Left colon (tissue), 2 donors: ENCODE data around the gene TTC33. TPM values are rescaled to one million over a fixed set of nuclear protein-coding genes. Genes with fewer than 3 reads are reported as not detected.

Experiments used
- ATAC-seq: fragments of 200-7000 bp; cut with Tn5 transposase; one replicate; pipeline ENCODE4 v1.9.1; 2020; ENCODE audit warnings: mild to moderate bottlenecking, moderate library complexity
- DNase-seq, 2 donors: peaks; one replicate each; pipeline ENCODE4 v3.0.0-alpha.2; 2020
- intact Hi-C, 2 donors: fragments of 100-400 bp; cut with DNase I in 1 of 2; cut with micrococcal nuclease in 1 of 2; formaldehyde crosslinking; loops; one replicate each; pipeline versions ENCODE4 v1.11.2 to v1.14.0; 2022; cut with DNase I, micrococcal nuclease
- total RNA-seq, 2 donors: library from RNA; stranded (reverse); fragmentation: NEBNext Ultra II Directional; extraction: Animal tissue kit (Norgen Biotek cat#: 25700); gene quantifications; one replicate each; pipeline ENCODE4 v1.2.1, GENCODE V29; 2021
- donor health status: DM: no; HTN: no; CAD: no.
- donor health status: DM: yes; HTN: yes; CAD: no.

TTC33 gene
- total RNA-seq, 2 donors from 2014 or later: 15.0 to 15.8 TPM

DNA sequence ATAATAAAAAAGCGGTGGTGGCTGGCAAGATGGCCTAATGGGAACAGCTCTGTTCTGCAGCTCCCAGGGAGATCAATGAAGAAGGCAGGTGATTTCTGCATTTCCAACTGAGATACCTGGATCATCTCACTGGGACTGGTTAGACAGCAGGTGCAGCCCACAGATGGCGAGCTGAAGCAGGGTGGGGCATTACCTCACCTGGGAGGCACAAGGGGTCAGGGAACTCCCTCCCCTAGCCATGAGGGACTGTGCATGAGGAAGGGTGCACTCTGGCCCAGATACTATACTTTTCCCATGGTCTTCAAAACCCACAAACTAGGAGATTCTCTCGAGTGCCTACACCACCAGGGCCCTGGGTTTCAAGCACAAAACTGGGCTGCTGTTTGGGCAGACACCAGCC lies 121.6 kb downstream of the TTC33 start:
- intact Hi-C loops: no loop called here
- peak; percentile 79 for ATAC-seq
- DNase-seq: peak; percentile 56 to 60

DNA sequence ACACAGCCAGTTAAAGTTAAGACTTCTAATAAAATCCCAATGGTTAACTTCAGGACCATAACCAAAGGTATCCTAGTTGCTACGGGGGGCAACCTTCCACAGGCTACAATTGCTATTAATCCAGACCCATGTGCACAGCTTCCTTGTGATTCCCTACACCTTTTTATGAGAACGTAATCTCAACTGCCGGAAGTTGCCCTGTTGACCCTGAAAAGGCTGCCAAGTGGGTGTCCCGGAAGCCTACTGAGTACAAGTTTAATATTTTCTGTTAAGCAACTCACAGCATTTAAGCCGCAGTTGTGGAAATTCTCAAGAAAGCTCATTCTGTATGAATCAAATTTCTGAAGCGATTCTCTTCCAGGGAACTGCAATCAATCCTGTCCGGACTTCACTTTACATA lies 124.5 kb downstream of the TTC33 start:
- DNase-seq: peak; percentile 49 to 71
- intact Hi-C loops: no loop called here
- peak; percentile 96 for ATAC-seq

DNA sequence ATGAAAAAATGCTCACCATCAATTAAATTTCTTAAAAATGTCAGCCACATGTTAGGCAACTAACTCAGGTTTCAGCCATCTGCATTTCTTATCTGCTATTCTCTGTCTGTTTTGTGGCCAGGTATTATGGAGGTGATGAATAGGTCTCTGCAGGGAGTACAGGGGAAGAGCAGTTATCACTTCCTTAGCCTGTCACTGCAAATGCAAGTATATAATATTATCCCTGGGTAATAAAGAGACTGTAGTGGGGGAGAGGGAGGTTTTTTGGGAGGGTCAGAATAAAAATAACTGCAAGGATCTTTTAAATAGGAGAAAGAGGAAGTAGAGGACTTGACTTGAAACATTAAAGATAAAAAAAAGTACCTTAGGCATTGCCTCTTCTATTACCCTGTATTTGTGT lies 125.6 kb downstream of the TTC33 start:
- intact Hi-C loops: no loop called here
- ATAC-seq: no peak
- no peak for DNase-seq

DNA sequence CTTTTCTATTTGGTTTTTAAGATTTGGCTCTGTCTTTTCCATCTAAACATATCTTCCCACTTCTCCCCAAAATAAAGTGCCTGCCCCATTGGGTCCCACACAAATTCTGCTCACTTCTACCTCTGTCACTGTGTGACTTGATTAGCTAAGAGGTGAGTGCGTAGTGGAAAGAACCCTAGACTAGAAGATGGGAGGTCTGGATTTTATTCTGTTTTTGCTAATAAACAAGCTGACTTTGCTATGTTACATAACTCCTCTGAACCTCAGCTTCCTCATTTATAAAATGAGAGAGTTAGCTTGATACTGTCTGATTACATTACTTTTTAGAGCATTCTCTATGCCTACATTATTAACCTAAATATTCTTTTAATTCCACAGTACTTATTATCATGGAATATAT lies 127.4 kb downstream of the TTC33 start:
- intact Hi-C loops: no loop called here
- DNase-seq: no peak
- ATAC-seq: no peak

DNA sequence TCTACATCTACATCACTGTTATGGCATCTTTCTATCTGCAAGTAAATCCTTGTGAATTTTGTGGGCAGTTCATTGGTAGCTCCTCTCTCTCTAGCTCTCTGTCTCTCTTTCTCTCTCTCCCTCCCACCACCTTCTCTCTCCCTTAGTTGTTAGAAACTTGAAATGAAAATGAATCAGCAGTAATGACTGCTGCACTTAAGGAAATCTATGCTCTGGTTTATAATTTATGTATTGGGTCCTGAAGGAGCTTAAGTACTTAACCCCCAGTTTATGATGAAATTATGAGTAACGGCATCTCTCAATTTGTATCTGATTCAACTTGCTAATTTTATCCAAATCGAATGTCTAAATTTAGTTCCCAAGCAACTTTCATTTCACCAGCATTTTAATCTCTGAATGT lies 128.1 kb downstream of the TTC33 start:
- DNase-seq (no peak), ATAC-seq (no peak)
- intact Hi-C loops: no loop called here

DNA sequence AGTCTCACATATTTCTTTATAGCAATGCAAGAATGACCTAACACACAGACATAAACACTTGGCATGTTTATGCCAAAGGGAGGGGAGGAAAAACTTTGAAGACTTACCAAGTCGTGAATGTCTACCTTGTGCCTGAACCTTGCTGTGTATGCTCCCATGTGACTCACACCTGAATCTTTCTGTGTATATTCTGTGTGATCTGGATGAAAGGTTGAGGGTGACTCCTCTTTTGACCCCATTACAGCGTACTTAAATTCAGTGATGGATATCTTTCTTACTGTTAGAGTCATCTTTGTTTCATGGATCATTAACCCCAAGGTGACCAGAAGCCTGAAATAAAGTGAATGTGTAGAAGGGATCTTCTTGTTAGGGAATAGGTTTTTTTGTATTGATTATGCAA lies 129.0 kb downstream of the TTC33 start:
- no peak for DNase-seq
- intact Hi-C loops: no loop called here
- no peak for ATAC-seq

DNA sequence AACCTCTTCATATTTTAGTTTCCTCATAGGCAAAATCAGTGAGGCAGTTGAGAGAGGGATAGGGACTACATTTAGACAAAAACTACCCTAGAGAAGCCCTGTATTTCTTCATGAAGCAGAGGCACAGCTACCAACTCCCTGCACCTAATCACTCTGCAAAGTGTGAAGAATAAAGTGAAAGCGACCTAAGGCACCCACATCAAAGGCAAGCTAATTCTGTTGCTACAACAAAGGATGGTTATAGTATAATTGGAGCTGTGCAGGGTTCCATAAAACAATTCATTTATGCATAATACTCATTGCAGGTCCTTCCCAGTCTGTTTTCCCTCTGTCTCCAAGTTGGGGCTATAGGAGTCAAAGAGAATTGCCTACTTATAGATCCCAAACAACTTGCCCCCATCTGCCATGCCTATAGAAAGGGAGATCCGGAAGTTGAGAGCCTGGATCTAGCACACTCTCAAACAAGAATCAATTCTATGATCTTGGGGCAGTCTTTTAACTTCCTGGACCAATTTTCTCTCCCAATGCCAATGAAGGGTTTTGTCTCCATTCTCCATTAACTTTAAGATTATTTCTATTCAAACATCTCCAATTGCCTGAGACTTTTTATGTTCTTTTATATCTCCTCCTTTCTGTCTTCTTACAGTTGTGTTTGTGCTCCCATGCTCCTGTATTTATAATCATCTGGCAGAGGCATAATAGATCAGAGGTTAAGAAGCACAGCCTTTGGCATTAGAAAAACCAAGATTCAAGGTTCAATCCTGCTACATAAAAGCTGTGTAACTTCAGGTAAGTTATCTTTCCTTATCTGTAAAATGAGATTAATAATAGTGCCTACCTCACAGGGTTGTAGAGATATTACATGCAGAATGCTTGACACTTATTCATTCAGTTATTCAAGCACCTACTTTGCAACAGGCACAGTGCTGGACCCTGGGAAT lies 132.0 kb downstream of the TTC33 start:
- peak; percentile 94 for ATAC-seq
- intact Hi-C loops: no loop called here
- no peak for DNase-seq

DNA sequence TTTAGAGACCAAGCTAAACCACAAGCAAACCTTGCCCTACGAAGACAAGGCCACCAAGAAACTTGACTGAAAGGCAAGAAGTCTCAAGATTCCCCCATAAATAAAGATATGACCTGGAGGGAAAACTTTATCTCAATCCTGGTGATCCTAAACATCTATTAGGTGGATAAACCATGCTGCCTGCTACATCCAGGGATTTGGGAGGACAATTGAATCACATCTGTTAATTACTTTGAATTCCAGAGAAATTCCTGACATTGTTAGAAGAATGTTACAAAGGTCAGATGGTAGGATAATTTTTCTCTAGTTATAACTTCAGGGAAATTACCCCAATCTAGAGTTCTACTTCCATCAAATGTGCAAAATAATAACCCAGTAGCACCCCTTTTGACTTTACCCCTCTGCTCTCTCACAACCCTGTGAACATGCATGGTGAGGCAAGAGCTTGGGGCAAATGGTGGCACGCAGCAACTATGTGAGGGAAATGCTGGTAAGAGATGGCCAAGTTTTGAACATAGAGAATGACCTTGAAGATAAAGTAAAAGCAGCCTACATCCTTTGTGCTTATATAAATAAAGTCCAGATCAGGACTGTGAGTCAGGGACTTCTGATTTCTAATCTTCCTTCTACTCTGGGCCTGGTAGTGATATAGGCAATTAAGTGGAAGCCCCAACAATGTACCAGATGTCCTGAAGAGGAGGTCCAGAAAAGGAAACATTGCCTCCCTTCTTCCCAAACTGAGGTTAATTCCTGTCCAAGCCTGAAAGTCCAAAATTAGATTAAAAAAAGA lies 133.1 kb downstream of the TTC33 start:
- no peak for ATAC-seq
- no peak for DNase-seq

DNA sequence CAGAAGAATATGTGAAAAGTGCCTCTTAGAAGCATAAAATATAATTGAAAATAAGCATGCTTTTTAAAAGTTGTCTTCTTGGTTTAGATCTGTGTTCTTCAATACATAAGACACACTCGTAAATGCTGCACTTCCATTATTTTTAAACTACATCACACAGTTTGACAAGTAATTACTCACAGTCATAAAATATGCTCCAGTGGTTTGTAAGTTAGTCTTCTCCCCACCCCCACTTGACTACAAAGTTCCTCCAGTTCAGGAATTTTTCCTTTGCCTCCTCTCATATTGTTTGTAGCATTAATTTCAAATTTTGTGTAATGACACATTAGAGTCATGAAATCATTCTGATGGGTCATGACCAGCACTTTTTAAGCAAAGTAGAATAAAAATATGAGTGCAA lies 136.3 kb downstream of the TTC33 start:
- intact Hi-C loops: no loop called here
- ATAC-seq (no peak), DNase-seq (no peak)

More for the DNA sequence above, 133.1 kb downstream of the TTC33 start:
- intact Hi-C loops: no loop called here

DNA sequence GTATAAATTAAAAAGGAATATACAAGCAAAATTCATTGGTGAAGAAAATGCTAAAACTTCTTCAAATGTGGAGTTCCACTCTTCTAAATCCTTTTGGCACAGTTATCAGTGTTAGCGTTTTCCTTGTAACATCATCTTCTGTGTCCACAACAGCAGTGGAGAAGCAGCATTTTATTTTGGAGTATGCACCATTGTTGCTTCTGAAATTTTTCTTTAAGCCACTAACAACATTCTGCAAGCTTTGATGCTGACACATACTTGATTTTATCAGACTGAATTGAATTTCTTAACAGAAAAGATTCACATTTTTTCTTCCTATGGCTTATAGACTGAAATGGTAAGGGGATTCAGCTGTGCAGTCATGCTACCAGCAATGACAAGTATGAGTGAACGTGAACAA lies 136.8 kb downstream of the TTC33 start:
- DNase-seq (no peak), ATAC-seq (no peak)
- intact Hi-C loops: no loop called here

DNA sequence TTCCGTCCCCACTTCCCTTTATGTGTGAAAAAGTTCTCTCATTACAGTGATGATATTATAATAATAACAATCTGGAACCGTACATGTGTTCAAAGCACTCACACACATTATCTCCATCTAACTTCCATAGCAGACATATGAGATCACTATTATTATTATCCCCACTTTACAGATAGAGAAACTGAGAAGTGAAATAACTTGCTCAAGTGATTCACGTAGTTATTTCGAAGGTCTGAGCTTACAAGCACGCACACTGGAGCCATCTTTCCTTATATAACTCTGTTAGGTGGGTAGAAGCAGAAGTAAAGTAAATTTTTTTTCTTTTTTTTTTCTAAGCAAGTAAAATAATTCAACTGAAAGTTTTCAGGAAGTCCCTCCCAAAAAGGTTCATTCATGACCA lies 139.0 kb downstream of the TTC33 start:
- ATAC-seq: no peak
- DNase-seq: no peak
- intact Hi-C loops: no loop called here

DNA sequence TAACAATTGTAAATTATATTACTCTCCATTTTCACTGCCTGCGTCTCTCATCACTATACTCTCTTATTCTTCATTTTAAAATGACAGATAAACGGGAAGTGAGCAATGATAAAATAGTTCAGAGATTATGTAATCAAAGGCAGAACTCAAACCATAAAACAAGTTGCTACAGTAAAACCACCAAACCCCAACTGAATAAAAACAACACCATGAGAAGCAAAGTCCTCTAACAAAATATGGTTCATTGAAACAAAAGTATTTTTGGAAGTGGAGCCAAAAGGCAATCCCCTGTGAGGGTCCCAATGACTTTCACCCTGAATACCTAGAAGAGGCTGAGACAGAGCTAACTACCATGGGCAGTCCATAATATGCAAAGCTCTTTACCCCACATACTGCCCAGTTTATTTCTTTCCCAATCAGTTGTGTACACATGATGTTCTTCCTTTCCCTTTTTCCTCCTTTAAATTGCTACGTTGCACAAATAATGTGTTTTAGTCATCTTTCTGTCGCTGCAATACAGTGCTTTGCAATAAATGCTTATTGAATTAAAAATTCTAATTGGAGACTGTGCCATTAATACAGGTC lies 140.1 kb downstream of the TTC33 start:
- intact Hi-C loops: no loop called here
- DNase-seq (no peak), ATAC-seq (peak; percentile 93)

DNA sequence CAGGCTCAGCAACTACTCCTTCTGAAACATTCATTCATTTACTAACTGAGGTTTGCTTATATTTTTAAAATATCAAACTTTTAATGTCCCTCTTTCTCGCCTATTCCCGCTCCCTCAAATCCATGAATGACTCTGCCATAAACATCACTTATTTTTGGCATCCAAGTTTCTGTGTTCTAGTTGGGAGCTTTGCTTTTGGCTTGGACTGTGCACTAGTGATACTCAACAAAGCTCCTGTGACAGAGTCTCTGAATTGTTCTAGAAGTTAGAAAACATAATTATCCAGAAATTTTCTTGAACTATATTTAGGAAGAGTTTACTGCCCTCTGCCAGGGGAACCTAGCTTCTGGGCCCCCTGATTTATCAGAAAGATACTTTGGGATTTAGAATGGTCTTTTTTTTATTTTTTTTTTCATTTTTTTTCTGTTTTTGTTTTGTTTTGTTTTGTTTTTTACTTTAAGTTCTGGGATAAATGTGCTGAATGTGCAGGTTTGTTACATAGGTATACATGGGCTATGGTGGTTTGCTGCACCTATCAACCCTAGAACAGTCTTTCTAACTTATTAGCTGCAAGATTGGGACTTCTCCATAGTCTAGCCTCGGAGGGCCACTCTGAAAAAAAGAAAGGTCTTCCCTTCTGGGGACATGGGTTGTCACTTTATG lies 140.7 kb downstream of the TTC33 start:
- ATAC-seq (no peak), DNase-seq (no peak)
- intact Hi-C loops: no loop called here

DNA sequence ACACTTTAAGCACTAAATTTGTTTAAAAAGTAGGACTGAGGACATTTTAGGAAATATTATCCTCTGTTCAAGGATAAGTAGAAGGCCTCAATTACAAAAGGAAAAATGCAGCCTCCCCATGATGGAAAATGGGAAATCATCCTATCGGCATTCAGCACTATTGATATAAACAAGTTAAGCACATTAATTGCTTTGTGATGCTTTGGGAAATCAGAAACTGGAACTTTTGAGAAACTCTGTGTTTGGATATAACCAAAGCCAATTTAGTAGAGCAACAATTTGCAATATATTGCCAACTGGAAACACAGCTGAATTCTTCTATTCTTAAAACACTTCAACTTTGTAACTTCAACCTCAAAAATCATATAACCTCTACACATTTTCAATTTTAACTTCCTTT lies 141.3 kb downstream of the TTC33 start:
- DNase-seq (no peak), ATAC-seq (no peak)
- intact Hi-C loops: no loop called here

DNA sequence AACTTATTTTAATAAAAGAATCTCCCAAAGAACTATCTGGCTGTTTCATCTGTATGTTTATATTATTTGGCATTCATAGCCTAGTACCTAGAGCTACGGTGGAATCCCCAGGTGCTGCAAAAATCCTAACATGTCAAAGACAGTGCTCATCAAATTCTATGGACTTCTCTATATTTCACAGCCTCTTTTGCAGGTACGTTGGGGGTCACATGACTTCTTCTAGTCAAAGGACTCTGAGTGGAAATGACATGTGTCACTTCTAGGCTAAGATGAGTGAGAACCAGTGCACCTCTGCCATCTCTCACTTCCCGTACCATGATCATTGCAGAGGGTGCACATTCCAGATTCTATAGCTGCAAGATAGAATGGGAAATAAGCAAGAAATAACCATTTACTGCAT lies 148.6 kb downstream of the TTC33 start:
- no peak for ATAC-seq
- no peak for DNase-seq
- intact Hi-C loops: no loop called here

DNA sequence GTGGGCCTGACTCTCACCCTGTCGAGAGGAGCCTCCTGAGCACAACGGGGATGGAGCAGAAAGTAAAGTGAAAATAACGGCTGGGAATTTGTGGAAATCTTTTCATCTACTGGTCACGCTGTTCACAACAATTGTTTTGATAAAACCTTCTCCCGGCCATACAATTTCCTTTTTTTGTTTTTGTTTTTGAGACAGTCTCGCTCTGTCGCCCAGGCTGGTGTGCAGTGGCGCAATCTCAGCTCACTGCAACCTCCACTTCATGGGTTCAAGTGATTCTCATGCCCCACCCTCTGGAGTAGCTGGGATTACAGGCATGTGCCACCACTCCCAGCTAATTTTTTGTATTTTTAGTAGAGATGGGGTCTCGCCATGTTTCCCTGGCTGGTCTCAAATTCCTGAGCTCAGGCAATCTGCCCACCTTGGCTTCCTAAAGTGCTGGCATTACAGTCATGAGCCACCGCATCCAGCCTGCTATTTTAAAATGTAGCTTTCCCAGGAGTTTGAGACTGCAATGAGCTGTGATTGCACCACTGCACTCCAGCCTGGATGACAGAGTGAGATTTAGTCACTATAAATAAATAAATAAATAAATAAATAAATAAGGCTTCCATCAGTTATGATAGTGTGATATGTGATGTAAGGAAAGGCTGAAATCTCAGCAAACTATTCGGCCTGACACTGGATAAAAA lies 149.5 kb downstream of the TTC33 start:
- no peak for ATAC-seq
- DNase-seq: no peak

DNA sequence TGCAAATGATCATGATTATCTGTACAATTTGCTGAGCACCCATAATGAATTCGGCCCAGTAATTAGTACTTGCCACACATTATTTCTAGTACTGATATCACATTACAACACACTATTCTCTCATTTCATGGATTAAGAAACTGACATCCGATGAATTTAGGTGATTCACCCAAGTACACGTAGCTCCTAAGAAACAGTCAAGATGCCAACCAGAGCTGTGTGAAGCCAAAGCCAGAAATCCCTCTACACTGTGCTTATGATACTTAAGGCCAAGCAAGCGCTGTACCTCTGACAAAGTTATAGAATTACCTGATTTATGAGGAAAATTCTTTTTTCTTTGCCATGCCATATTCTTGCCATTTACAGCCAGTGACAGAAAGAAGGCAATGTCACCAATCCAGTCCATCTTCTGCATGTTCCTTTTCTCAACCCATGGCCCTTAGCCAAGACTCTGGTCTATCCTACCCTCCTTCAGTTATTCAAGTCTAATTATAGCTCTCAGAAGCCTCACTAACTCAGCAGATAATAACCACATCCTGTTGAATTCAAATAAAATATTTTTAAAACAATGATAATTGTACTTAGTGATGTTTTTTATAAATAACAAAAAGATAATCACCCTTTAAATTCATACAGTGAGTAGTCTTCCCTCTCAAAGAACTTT lies 150.3 kb downstream of the TTC33 start:
- DNase-seq (no peak), ATAC-seq (no peak)
- intact Hi-C loops: no loop called here

More for the DNA sequence above, 149.5 kb downstream of the TTC33 start:
- intact Hi-C loops: no loop called here

DNA sequence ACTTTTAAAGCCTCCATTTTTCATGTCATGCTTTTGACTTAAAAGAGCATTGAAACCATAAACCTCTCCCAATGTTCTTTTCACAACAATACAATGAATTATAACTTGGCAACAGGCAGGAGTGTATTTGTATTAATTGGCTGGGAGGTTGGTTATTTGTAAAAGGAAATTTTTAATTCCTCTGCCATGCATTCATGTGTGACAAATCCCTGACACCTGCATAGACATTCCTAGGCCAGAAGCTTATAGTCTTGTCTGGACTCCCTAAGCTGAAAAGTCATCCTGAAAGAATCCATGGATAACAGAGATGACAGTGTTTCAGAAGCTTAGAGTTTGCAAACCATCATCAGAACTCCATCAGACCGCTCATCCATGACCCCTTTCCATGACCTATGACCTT lies 152.4 kb downstream of the TTC33 start:
- intact Hi-C loops: no loop called here
- ATAC-seq: no peak
- DNase-seq: no peak
